ENCODE measurements around the gene SLC10A7.

Gene SLC10A7

GRCh38 chr4:146222313-146222712 is 299.4 kb downstream of the SLC10A7 start:
- no peak for TF ChIP-seq CTCF (IDR thresholded peaks at IDR 0.05; ENCODE audit: low read depth, low read length, missing control alignments)
- no peak for DNase-seq (ENCODE audit: extremely low read depth, low read depth)
- no peak overlapping the region for H3K4me3 ChIP-seq (replicated peaks; ENCODE audit: low read depth, low read length)

DNA sequence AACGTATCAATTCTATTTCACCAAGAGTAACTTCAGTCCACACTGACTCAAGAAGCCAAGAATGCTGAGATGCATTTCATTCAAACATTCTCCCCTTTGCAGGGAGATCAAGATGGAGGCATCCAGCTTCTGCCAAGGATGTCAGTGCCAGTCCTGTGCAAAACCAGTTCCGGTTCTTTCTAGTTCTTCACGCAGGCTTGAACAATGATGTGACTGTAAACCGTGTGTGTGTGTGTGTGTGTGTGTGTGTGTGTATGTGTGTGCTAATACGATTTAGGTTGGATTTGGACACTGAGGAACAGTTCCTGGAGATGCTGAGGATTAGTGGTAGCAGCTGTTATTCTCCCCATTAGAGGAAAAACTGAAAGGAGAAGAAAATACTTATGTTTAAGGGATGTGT is 307.5 kb downstream of the SLC10A7 start, which contains the start of gene REELD1:
Gene REELD1 (plus strand): TSS at position 301 of the 400 bp plus-strand sequence. CDS start 2,415 bp downstream, outside the sequence.
- no peak for DNase-seq (ENCODE audit: extremely low read depth, low read depth)
- H3K4me3 ChIP-seq (replicated peaks; ENCODE audit: low read depth, low read length) = no peak within 1 kb of the TSS
- no peak for TF ChIP-seq CTCF (IDR thresholded peaks at IDR 0.05; ENCODE audit: low read depth, low read length, missing control alignments)

DNA sequence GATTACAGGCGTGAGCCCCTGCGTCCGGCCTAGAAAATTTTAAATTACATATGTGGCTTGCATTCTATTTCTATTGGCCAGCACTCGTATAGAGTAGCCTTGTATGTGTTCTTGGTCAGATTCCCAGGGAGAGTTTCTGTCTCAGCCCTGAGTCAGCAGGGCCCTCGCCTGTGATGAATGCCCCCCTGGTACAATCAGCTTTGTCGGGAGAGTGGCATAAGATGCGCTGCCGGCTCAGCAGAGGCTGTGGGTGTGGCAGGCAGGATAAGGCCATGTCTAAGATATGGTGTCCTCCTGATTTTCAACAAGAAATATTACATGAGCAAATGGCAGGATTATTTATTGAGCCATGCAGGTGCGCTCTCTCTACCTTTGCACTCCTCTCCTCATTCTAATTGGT is 309.0 kb downstream of the SLC10A7 start:
- TF ChIP-seq CTCF (IDR thresholded peaks at IDR 0.05; ENCODE audit: low read depth, low read length, missing control alignments) = no peak
- DNase-seq (ENCODE audit: extremely low read depth, low read depth) = no peak
- no peak overlapping the region for H3K4me3 ChIP-seq (replicated peaks; ENCODE audit: low read depth, low read length)

DNA sequence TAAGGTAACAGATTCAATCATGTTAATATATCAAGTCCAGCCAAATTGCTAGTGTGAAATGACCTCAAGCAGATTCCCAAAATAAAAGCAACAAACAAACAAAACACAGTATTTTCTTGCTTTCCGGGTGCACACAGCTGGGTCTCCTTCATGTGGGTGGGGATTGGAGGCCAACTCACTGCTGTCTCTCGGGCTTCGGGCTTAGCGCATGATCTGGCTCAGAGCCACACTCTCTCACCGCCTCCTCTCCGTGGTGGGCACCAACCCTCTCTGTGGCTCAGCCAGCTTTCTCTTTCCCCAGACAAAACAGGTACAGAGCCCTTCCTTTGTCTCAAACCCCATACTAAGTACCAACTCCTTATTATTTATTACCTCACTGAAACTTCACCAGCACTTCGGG is 310.3 kb downstream of the SLC10A7 start:
- TF ChIP-seq CTCF (IDR thresholded peaks at IDR 0.05; ENCODE audit: low read depth, low read length, missing control alignments) = no peak
- H3K4me3 ChIP-seq (replicated peaks; ENCODE audit: low read depth, low read length) = no peak overlapping the region
- DNase-seq (ENCODE audit: extremely low read depth, low read depth) = no peak

DNA sequence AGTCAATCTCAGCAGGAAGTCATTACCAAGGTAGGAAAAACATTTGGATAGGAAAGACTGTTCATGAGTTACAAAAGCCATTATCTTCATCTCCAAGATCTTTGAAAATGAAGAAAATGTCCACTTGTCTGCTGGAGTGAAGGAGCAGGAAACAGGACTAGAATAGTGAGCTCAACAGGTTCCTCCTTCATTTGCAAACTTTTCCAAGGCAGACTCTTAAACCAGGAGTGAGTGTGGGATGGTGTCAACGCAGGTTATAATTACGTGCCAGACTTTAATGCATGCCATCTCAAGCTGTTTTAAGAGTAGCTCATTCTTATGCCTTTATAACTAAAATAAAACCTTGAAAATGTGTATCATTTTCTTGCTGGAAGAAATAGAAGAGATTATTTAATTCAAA is 310.9 kb downstream of the SLC10A7 start:
- TF ChIP-seq CTCF (IDR thresholded peaks at IDR 0.05; ENCODE audit: low read depth, low read length, missing control alignments) = no peak
- no peak overlapping the region for H3K4me3 ChIP-seq (replicated peaks; ENCODE audit: low read depth, low read length)
- DNase-seq (ENCODE audit: extremely low read depth, low read depth) = no peak

GRCh38 chr4:146207410-146207809 is 314.3 kb downstream of the SLC10A7 start:
- DNase-seq (ENCODE audit: extremely low read depth, low read depth) = no peak
- TF ChIP-seq CTCF (IDR thresholded peaks at IDR 0.05; ENCODE audit: low read depth, low read length, missing control alignments) = no peak
- no peak overlapping the region for H3K4me3 ChIP-seq (replicated peaks; ENCODE audit: low read depth, low read length)

All from HFF-Myc (cell line).